H1 (cell line): ENCODE measurements around the gene ABCG1. TPM values are rescaled to one million over a fixed set of nuclear protein-coding genes. Genes with fewer than 3 reads are reported as not detected.

Experiments used
- CHD1 ChIP-seq: IDR thresholded peaks from 2 replicates; pipeline ENCODE4 v1.6.1; 2012; ENCODE audit warnings: low read depth, low read length, improper control_type of control experiment
- KDM1A ChIP-seq: fragments of 200-600, 300-600 bp; sonication (generic); IDR thresholded peaks from 2 replicates; pipeline ENCODE4 v1.7.1; 2016; ENCODE audit warnings: mild to moderate bottlenecking, low read length, borderline replicate concordance
- polyA plus RNA-seq, 7 experiments: library from polyadenylated mRNA; depleted of rRNA in 3 of 7; stranded (reverse) in 5 of 7; unstranded in 2 of 7; fragments of >200 nt in 5 of 7; fragments of 200-250 nt in 2 of 7; gene quantifications; 1 replicate in 5 of 7; 2 replicates in 1 of 7; 4 replicates in 1 of 7; pipeline versions ENCODE4 v1.2.1 to v1.2.3, GENCODE V29; 2011 to 2013; ENCODE audit warnings: missing spikeins in 2 of 7, mixed read lengths in 2 of 7
- total RNA-seq: library from RNA; stranded (reverse); fragmentation: NEBNext Ultra II Directional; extraction: Animal tissue kit (Norgen Biotek cat#: 25700); gene quantifications from 2 replicates; pipeline ENCODE4 v1.2.1, GENCODE V29; 2021

Gene ABCG1
- total and polyA plus RNA-seq, 2 of the 8 experiments (the other 6 are each of a cell fraction or from before 2014, with no cell fraction given), result 2.1 to 4.0 TPM

DNA sequence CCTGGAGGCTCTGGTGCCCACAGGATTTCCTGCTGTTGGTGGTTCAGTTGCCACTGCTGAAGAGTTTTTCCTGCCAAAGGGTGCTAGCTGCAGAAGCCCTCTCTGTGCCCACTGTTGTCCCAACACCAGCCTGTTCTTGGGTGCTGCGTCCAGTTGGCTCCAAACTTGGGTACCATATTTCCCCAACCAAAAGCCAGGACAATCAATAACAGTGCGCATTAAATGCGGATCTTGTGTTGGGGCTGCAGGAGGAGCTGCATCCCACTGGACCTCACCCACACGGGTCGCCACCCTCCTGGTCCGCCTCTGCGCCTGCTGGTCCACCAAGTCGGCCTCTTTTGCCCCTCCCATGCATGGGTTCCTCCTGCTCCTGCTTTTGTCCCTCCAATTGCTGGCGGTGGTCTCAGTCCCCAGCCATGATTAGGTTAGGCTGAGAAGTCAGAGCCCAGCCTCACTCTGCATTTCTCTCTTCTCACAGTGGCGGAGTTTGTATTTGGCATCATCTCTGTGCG, 9.8 kb downstream of the ABCG1 start (continued):
- TF ChIP-seq CHD1 (no peak), KDM1A (no peak)
